Right ventricle myocardium inferior (tissue), 1 donor: ENCODE results near the gene FITM2. TPM values are rescaled to one million over a fixed set of nuclear protein-coding genes. Genes with fewer than 3 reads are reported as not detected.
"Not testable (repeated sequence)": the region's sequence is repeated elsewhere in the genome, so short reads cannot be mapped to it uniquely, and the experiment has no call there.

ENCODE experiments used
- ATAC-seq: fragments of 200-7000 bp; cut with Tn5 transposase; one replicate; pipeline ENCODE4 v1.9.1; 2020; ENCODE audit warnings: mild to moderate bottlenecking, moderate library complexity
- DNase-seq: peaks from one replicate; pipeline ENCODE4 v3.0.0; 2021; ENCODE audit errors: missing footprints
- intact Hi-C: fragments of 100-400 bp; cut with DNase I; formaldehyde crosslinking; loops from one replicate; pipeline ENCODE4 v1.11.0; 2022
- long read RNA-seq: library from polyadenylated mRNA; unstranded; transcript quantifications from one replicate; pipeline ENCODE4 v2.0.0, GENCODE V29; 2021
- total RNA-seq: library from RNA; stranded (reverse); fragmentation: NEBNext Ultra II Directional; extraction: Animal tissue kit (Norgen Biotek cat#: 25700); gene quantifications from one replicate; pipeline ENCODE4 v1.2.1, GENCODE V29; 2021
- donor health status: DM: no; HTN: yes; CAD: no; lungs with severe emphysema.

The FITM2 gene, protein sequence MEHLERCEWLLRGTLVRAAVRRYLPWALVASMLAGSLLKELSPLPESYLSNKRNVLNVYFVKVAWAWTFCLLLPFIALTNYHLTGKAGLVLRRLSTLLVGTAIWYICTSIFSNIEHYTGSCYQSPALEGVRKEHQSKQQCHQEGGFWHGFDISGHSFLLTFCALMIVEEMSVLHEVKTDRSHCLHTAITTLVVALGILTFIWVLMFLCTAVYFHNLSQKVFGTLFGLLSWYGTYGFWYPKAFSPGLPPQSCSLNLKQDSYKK
- 149 TPM for total RNA-seq
- long read RNA-seq, full-length matches to known transcripts = 2 of 13 reads
- long read RNA-seq, partial matches to known transcripts = 0 of 13 reads
- long read RNA-seq, other reads (novel, unspliced or antisense) = 11 of 13 reads

DNA sequence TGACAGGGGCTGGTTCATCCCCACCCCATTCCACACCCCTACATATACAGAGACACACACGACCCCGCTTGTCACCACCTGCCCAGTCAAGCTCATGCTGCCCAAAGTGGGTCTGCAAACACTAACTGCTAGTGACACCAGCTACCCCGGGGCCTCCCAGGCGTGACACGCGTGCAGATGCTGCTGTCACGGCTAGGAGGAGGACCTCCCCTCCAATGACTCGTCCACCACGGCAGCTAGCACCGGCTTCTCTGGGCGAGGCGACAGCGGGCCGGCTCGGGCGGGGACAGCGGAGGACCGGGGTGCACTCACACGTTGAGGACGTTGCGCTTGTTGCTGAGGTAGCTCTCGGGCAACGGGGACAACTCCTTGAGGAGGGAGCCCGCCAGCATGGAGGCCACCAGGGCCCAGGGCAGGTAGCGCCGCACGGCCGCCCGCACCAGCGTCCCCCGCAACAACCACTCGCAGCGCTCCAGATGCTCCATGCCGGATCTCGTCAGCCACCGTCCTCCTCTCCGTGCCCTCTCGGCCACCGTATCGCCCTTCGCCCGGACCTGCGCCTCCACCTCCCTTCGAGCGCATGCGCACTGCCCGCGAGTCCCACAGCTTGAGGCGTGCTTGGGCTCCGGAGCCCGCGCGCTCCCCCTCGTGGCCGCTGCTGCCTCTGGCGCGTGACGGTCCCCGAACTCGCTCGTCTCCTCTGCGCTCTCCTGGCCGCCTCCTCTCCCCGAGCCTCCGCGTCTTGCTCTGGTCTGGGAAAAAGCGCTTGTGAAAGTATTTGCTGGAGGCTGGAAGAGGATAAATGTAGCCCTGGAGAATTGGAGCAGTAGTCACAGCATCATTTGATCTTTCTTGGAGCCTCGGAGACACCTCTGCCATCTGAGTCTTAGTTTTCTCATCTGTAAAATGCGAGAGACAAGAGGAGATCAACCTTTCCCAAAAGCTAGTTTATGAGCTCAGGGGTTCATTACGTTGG lies at the start of gene FITM2:
Gene FITM2, minus strand, starts transcription at position 539 of the 976 bp plus-strand sequence. Its CDS starts 54 bp downstream, at position 485.
- DNase-seq (peak; percentile 100), ATAC-seq (peak; percentile 86)
- intact Hi-C loops = loop anchor here (1.0 to 10.0 kb wide), 3 partner anchors 76 to 154 kb away; no protein-coding TSS in a partner anchor

GRCh38 chr20:44360221-44360620 lies 49.2 kb upstream of the FITM2 start:
- no peak for DNase-seq
- ATAC-seq = no peak
- intact Hi-C loops = no loop called here

DNA sequence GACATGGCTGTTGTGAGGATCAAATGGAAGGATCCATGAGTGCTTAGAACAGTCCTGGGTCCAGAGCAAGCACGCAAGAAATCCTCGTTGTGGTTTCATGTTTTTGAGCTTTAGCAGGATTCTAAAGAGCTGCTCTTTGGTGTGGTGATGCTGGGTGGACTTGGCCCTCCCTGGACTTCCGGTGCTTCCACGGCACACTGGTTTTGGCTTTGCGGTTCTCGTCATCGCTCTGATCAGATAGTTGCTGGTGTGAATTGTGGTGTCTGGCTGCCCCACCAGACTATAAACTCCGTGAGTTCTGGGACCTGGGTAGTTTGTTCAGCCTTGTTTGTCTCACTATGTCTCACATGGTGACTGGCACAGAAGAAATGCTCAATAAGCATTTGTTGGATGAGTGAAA lies 47.8 kb upstream of the FITM2 start:
- ATAC-seq (no peak), DNase-seq (no peak)
- intact Hi-C loops = no loop called here

DNA sequence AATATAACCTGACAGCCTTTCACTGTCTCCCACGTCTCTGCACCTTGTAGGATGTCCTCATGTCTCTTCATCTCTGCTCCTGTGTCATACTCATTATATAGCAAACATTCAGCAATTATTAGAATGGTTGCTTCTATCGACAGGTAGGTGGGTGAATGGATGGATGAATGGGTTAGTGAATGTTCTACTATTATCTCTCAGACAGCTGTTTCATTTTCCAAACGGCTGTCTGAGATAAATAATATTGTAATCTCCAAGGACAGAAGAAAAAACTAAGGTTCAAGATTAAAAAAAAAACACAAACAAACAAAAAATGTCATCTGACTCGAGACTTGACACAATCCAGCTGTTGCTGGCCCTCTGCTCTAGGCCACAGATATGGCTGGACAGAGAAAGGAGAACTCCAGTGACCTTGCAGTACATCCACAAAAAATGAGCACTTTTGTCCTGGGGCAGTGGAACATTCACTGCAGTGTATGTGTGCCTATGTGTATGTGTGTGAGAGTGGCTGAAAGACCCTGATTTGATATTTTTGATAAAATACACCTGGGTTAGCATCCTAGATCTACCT lies 46.6 kb upstream of the FITM2 start:
- no peak for DNase-seq
- peak; percentile 79 for ATAC-seq
- intact Hi-C loops = no loop called here

DNA sequence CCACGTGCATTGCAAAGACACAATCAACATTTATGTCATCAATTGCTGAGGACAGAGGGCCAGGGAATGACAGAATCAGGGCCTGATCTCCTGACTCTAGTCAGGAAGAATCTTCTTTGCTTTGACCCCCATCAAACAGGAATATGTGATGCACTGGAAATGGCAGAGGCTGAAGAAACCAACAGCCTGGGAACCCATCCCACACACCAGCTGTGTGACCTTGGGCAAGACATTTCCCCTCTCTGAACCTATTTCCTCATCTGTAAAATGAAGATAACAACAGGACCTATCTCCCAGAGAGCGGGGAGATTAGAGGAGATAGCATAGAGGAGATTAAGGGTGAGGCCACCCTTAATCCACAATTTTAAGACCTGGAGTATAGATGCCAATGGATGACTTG lies 46.0 kb upstream of the FITM2 start:
- ATAC-seq = peak; percentile 43

DNA sequence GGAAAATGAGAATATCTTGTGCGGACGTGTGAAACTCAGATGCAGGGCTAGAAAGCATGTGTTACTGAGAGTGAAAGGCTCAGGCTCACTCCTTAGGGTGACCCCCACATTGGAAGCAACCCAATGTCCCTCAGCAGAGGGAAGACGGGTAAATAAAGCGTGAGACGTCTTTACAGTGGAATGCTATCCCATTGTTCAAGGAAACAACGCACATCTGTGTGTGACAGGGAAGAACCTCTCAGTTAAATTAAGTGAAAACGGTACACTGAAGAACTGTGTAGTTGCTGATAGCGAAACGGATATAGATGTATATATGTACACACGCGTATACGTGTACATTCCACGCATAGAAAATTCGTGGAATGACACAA lies 45.3 kb upstream of the FITM2 start:
- ATAC-seq (no peak), DNase-seq (no peak)
- intact Hi-C loops = no loop called here

More for the DNA sequence above, 46.0 kb upstream of the FITM2 start:
- DNase-seq = no peak
- intact Hi-C loops = no loop called here

GRCh38 chr20:44355498-44356352 lies 44.7 kb upstream of the FITM2 start, which contains the start of gene HNF4A:
Gene HNF4A (plus strand): TSS chr20:44355699. CDS start chr20:44355805, 106 bp downstream.
- ATAC-seq (no peak), DNase-seq (no peak)
- intact Hi-C loops = no loop called here

DNA sequence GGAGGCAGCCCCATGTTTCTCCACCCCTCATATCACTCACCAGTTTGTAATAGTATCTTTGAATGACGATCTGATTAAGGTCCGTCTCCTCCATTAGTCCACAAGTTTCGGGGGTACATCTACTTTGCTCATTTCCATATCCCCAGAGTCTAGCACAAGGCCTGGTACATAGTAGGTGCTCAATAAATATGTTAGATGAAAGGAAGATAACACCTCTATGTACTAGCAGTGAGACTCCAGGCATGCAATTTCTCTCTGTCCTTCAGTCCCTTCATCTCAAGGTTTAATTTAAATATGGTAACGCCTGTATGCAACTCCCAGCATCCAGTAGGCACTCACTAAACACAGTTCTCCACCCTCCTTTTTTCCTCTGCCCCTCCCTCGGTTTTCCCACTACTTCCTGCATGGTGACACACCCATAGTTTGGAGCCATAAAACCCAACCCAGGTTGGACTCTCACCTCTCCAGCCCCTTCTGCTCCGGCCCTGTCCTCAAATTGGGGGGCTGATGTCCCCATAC lies 44.0 kb upstream of the FITM2 start:
- intact Hi-C loops = no loop called here
- ATAC-seq = no peak
- DNase-seq = no peak

DNA sequence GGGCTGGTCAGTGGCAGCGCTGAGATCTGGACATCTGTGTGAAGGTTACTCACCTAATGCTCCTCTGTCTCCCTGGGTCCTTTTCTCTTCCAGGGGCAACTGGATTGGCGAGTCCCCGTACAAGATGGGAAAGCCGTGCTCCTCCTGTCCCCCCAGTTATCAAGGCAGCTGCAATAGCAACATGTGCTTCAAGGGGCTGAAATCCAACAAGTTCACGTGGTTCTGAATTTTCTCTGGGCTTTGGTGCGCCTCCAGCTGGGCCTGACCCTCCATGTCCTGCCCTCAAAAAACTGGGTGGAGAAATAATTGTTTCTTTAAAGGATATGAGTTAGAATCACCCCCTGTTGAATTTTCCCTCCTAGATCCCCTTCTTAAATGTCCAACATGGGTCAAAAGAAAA lies 39.6 kb upstream of the FITM2 start:
- DNase-seq (no peak), ATAC-seq (peak; percentile 59)
- intact Hi-C loops = no loop called here

- ATAC-seq (no peak), DNase-seq (no peak)
- intact Hi-C loops = no loop called here
Measured at GRCh38 chr20:44349349-44349748, 38.3 kb upstream of the FITM2 start.

- ATAC-seq = no peak
- no peak for DNase-seq
- intact Hi-C loops = no loop called here
Measured at GRCh38 chr20:44348168-44348659, 37.2 kb upstream of the FITM2 start.

DNA sequence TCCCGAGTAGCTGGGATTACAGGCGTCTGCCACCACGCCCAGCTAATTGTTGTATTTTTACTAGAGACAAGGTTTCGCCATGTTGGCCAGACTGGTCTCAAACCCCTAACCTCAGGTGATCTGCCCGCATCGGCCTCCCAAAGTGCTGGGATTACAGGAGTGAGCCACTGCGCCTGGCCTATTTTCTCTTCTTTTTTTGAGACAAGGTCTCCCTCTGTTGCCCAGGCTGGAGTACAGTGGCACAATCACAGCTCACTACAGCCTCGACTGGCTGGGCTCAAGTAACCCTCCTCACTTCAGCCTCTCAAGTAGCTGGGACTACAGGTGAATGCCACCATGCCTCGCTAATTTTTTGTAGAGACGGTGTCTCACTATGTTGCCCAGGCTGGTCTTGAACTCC lies 34.9 kb upstream of the FITM2 start:
- ATAC-seq, intact Hi-C loops, DNase-seq: not testable (repeated sequence)

DNA sequence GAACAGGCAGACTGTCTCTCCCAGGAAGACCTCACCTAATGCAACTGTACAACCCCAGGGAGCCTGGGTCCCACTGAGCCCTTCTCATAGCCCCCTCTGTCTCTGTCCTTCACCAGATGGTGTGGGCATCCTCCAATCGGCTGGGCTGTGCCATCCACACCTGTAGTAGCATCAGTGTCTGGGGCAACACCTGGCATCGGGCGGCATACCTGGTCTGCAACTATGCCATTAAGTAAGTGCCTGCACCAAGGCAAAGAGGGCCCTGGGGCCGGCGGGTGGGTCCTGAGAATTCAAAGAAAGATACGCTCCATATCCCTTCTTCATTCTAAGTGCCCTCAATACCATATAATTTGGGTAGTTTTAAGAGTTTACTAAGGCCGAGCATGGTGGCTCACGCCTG lies 34.1 kb upstream of the FITM2 start:
- ATAC-seq (no peak), DNase-seq (no peak)
- intact Hi-C loops = no loop called here

- no peak for DNase-seq
- intact Hi-C loops = no loop called here
- ATAC-seq = no peak
Measured at GRCh38 chr20:44344723-44345122, 33.7 kb upstream of the FITM2 start.

- intact Hi-C loops = no loop called here
- no peak for ATAC-seq
- no peak for DNase-seq
Measured at GRCh38 chr20:44343162-44343675, 32.2 kb upstream of the FITM2 start.

DNA sequence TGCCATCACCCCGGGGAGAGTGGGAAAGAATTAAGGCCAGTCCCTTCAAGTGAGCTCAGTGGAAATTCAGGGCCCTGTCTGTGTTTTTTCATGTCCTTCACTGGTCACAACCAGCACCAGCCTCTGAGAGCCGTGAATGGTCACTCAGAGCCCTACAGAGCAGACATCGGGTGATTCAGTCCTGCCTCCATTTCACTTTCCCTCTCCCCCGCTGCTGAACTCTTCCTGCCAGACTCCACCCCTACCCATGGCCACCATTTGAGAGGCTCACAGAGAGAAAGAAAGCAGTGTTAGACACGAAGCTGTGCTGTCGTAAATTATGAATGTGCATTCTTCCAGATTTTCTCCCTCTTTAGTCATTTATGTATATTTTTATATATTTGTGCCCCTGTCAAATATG lies 31.2 kb upstream of the FITM2 start:
- ATAC-seq (peak; percentile 44), DNase-seq (no peak)
- intact Hi-C loops = no loop called here

DNA sequence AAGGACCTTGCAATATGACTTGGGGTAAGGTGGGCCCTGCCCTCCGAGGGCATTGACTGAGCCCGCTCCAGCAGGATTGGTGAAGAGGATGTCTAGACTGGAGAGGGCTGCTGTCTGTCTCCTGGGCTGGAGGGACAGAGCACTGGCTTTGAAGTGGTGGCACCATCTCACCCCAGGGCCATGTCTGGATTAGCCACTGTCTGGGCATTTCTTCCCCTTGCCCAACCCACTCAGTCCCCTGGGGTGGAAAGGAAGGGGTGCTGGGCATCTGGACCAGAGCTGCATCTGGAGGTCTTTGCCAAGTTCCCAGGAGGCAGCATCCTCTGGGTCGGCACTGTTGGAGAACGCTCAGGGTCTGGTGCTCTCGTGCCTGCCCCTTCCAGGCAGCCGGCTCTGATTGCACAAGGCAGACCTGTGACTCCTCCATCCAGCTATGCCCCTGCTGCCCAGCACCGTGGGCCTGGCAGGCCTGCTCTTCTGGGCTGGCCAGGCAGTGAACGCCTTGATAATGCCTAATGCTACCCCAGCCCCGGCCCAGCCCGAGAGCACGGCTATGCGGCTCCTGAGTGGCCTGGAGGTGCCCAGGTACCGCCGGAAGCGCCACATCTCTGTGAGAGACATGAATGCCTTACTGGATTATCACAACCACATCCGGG lies 25.9 kb upstream of the FITM2 start, which contains the start of gene R3HDML:
Gene R3HDML, plus strand, starts transcription at position 319 of the 656 bp plus-strand sequence. Its CDS starts 115 bp downstream, at position 434.
- no peak for DNase-seq
- no peak for ATAC-seq
- intact Hi-C loops = no loop called here
